Head of caudate nucleus (tissue), 42 donors: ENCODE data around the gene KIRREL3.
"Not testable (repeated sequence)": the region's sequence is repeated elsewhere in the genome, so short reads cannot be mapped to it uniquely, and the experiment has no call there.

ENCODE experiments used
- DNase-seq, 42 donors: peaks; one replicate each; pipeline versions ENCODE4 v3.0.0 to v3.0.0-alpha.2; 2020 to 2021; ENCODE audit warnings: mixed read lengths in 7 of 42
- intact Hi-C: fragments of 100-400 bp; cut with DNase I; formaldehyde crosslinking; loops from one replicate; pipeline ENCODE4 v1.15.0; 2022

The KIRREL3 gene

DNA sequence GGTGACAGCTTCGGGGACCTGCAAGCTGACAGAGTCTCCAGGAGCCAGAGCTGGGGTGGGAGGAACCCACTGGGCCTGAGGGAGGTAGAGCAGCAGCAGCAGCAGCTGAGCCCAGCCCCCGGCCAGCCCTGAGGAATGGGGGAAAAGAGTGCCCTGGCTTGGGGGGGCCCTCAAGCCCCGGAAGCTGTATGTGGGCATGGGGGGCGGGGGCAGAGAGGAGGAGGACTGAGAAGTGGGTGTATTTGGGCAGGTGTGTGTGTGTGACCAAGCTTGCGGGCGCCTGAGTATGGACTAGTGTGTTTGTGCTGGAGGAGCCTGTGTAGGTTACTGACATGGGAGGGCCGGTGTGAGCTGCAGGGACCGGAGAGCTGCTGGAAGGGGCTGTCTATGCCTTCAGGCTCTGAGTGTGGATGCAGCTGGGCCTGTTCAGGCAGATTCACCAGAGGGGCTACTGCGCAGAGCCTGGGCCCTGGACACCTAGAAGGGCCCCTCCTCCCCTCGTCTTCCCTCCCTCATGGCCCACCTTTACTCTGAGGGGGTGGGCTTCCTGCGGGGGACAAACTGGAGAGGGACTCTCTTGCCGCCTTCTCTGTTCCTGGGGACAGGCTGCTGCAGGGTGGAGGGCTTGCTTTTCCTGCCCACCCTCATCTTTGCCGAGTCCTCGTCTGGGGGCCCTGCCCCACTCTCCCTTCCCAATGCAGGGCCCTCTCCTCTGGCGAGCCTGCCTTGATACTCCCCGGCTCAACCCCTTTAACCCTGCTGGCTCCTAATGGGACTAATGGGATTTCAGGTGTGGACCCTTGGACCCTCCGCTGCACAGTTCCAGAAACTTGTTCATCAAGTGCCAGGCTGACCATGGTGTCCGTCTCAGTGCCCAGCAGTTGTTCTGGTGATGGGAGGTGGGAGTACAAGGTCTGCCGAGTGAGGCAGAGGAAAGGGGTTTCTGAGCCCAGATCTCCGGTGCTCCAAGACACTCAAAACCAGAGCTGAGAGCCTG lies 616.9 kb downstream of the KIRREL3 start:
- intact Hi-C loops: no loop called here
- DNase-seq: no peak

GRCh38 chr11:126382641-126383040 lies 617.9 kb downstream of the KIRREL3 start:
- peak in 1 of 42 donors; percentile 9 for DNase-seq
- intact Hi-C loops: not testable (repeated sequence)

GRCh38 chr11:126381960-126382359 lies 618.6 kb downstream of the KIRREL3 start:
- DNase-seq, intact Hi-C loops: not testable (repeated sequence)

GRCh38 chr11:126380909-126381308 lies 619.7 kb downstream of the KIRREL3 start:
- intact Hi-C loops: no loop called here
- DNase-seq: no peak

DNA sequence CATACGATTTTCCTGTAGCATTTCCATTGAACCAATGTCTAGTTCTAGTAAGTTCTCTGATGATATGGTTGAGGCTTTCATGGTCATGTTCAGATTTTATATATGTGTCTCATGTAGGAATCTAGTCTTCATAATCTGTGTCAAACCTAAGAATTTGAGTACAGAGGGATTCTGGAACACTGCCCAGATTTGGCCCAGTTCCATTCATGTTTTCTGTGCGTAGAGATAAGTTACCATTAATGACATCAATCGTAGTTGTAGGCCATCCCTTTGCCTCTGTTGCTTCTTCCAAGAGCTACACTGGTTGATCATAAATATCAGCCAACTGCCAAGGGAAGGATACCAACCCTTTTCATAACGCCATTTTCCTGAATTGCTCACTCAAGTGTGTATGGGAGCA lies 621.8 kb downstream of the KIRREL3 start:
- intact Hi-C loops: no loop called here
- DNase-seq: no peak

DNA sequence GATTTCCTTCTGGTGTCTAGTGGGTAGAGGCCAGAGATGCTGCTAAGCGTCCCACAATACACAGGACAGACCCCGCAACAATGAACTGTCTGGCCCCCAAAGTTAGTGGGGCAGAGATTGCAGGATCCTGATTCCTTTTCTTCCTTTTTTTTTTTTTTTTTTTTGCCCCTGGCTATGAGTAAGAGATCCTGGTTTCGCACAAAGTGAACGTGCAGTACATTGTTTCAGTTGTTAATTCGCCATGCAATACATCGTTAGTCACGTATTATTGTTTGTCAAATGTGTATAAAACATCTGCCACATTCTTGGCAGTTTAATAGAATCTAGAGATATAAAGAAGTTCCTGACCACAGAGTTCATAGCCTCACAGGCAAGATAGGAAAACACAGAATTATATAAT lies 624.8 kb downstream of the KIRREL3 start:
- intact Hi-C loops: no loop called here
- DNase-seq: peak in 1 of 42 donors; percentile 11

DNA sequence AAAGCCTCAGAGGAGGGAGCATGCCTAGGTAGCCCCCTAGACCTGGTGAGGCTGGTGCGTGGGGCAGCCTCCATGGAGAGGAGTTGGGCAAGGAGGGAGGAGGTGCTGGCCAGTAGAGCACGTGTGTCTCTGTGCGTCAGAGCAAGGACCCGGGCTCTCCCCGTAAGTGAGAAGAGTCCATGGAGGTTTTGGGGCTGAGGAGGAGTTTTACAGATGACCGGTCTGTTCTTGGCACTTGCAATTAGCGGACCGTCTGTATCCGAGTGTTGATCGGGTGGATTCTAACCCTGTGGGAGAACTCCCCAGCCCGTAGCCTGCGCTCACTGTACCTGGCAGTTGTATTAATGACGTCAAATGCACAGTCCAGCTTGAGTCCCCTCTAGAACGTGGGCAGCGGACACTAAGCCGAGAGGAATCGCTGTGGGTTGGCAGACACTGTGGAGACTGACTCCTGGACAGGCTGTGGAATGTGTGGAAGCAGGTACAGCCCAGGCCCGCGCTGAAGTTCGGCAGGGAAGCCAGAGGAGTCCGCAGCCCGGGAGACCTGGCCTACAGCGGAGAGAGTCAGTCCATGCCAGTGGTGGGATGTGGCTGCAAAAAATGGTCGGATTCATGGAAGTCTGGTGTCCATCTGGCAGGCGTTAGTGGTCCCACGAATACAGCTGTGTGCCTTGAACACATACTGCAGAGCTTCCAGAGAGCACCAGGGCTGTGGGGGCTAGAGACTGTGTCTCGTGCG lies 625.8 kb downstream of the KIRREL3 start:
- intact Hi-C loops: not testable (repeated sequence)
- peak in 4 of 42 donors; percentile 9 to 33 (median 16) for DNase-seq

DNA sequence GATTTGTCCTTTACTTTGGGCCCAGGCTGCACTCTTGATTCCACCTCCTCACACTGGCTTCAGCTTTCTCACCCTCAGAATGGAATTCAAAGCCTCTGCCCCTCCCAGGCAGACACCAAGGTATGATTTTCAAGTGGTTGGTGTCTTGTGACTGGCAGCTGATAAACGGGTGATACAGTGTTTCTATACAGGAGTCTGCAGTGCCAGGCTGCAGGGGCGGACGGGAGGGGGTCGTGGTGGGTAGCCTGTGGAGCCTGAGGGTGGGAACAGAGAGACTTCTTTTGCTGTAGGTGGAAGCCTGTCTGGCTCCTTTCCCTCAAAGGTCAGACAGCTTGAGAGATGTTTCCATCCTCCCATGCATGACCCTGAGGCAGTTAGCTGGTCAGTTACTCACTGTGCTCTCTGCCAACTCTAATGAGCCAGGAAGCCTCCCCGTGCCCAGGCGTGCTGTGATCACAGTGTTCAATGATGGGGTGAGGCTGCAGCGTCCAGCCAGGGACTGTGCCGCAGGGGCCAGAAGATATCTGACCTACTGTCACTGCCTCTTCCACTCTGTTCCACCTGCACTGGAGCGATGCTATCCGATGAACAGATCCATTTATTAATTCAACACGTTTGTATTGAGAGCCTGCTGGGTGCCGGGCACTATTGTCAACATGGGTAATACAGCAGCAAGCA lies 627.0 kb downstream of the KIRREL3 start:
- intact Hi-C loops: not testable (repeated sequence)
- DNase-seq: peak in 4 of 42 donors; percentile 16 to 57 (median 34)
